Activated B cell treated with CpG ODN at 0.5 μM for 24 hours (primary cell): ENCODE measurements around the gene MAP3K14. TPM values are rescaled to one million over a fixed set of nuclear protein-coding genes. Genes with fewer than 3 reads are reported as not detected.

ENCODE experiments used
- ATAC-seq: fragments of 200-7000 bp; cut with Tn5 transposase; one replicate; pipeline ENCODE4 v1.10.0; 2021; ENCODE audit warnings: low read depth, mild to moderate bottlenecking, moderate library complexity
- CTCF ChIA-PET: fragments of 350-600 bp; sonication (Branson Sonifier 250); formaldehyde crosslinking; loops from one replicate; lab custom pipeline; 2021; ENCODE audit warnings: antibody characterized with exemption; lab: Charles Lee
- POLR2A ChIA-PET: fragments of 350-600 bp; sonication (Branson Sonifier 250); formaldehyde crosslinking; loops from one replicate; lab custom pipeline; 2021; ENCODE audit warnings: antibody characterized with exemption; lab: Charles Lee
- DNase-seq: peaks from one replicate; pipeline ENCODE4 v3.0.0; 2022
- H3K27ac Mint-ChIP-seq: one replicate; pipeline ENCODE4 v1.8.0; 2020; ENCODE audit warnings: mixed read lengths
- H3K27me3 Mint-ChIP-seq: one replicate; pipeline ENCODE4 v1.8.0; 2021; ENCODE audit warnings: mixed read lengths
- H3K36me3 Mint-ChIP-seq: one replicate; pipeline ENCODE4 v1.8.0; 2021; ENCODE audit warnings: low read depth, mixed read lengths
- H3K4me1 Mint-ChIP-seq: one replicate; pipeline ENCODE4 v1.8.0; 2021; ENCODE audit warnings: mixed read lengths
- H3K4me3 Mint-ChIP-seq: one replicate; pipeline ENCODE4 v1.8.0; 2020; ENCODE audit warnings: mild to moderate bottlenecking, mixed read lengths
- H3K9me3 Mint-ChIP-seq: one replicate; pipeline ENCODE4 v1.8.0; 2020; ENCODE audit warnings: mixed read lengths
- CTCF ChIP-seq: fragments of 200-600 bp; IDR thresholded peaks from one replicate; pipeline ENCODE4 v1.8.0; 2022; ENCODE audit warnings: antibody characterized with exemption, mild to moderate bottlenecking
- intact Hi-C: fragments of 100-400 bp; cut with micrococcal nuclease; formaldehyde crosslinking; loops from one replicate; pipeline ENCODE4 v1.15.1; 2024
- total RNA-seq: library from RNA; stranded (reverse); gene quantifications from 2 replicates; pipeline ENCODE4 v1.2.3, GENCODE V29; 2022

Gene MAP3K14
- total RNA-seq, 1 donor from 2014 or later = 88.6 TPM

GRCh38 chr17:45310380-45311324 lies 6.2 kb downstream of the MAP3K14 start:
- DNase-seq = no peak
- Mint-ChIP-seq H3K9me3 (no peaks in the 10 kb centered on the region), H3K36me3 (peaks cover 60% of the 10 kb centered on the region), H3K4me1 (peaks cover 97% of the 10 kb centered on the region), H3K27ac (peak overlapping the region; percentile 99), H3K4me3 (peak overlapping the region; percentile 70), H3K27me3 (no peaks in the 10 kb centered on the region)
- intact Hi-C loops = loop anchor here (10.0 kb wide), 1 partner anchor 966 kb away; the partner anchor contains the start of gene GRN
- ChIA-PET CTCF (interaction anchor here (1.4 to 3.4 kb wide), 5 partner anchors 10 to 92 kb away, joined by 6 to 38 read pairs (median 17); no protein-coding TSS in a partner anchor), POLR2A (interaction anchor here (0.5 to 9.5 kb wide), 9 partner anchors 7 to 156 kb away, joined by 3 to 436 read pairs (median 21); no protein-coding TSS in a partner anchor)
- no peak for TF ChIP-seq CTCF
- ATAC-seq = no peak

GRCh38 chr17:45309400-45309799 lies 7.4 kb downstream of the MAP3K14 start:
- ChIA-PET POLR2A (interaction anchor here (0.7 to 12.5 kb wide), 5 partner anchors 5 to 81 kb away, joined by 4 to 436 read pairs (median 41); partner anchors contain the start of gene MAP3K14), CTCF (interaction anchor here (1.2 to 2.8 kb wide), 3 partner anchors 14 to 32 kb away, joined by 4 to 18 read pairs (median 8); no protein-coding TSS in a partner anchor)
- Mint-ChIP-seq H3K27me3 (no peaks in the 10 kb centered on the region), H3K4me1 (peaks cover 92% of the 10 kb centered on the region), H3K4me3 (peak overlapping the region; percentile 32), H3K27ac (peak overlapping the region; percentile 100), H3K9me3 (no peaks in the 10 kb centered on the region), H3K36me3 (peaks cover 51% of the 10 kb centered on the region)
- intact Hi-C loops = no loop called here
- no peak for TF ChIP-seq CTCF
- no peak for DNase-seq
- ATAC-seq = no peak

- Mint-ChIP-seq H3K36me3 (peaks cover 55% of the 10 kb centered on the region), H3K9me3 (no peaks in the 10 kb centered on the region), H3K27me3 (no peaks in the 10 kb centered on the region), H3K4me1 (peaks cover 92% of the 10 kb centered on the region), H3K4me3 (peak overlapping the region; percentile 32), H3K27ac (peak overlapping the region; percentile 100)
- ChIA-PET POLR2A (interaction anchor here (1.2 to 12.5 kb wide), 6 partner anchors 5 to 86 kb away, joined by 4 to 436 read pairs (median 31); partner anchors contain the start of gene MAP3K14), CTCF (interaction anchor here (1.2 to 2.8 kb wide), 4 partner anchors 14 to 90 kb away, joined by 4 to 18 read pairs (median 8); no protein-coding TSS in a partner anchor)
- TF ChIP-seq CTCF = no peak
- ATAC-seq (no peak), DNase-seq (no peak)
- intact Hi-C loops = no loop called here
Observed at GRCh38 chr17:45308840-45309239, 8.0 kb downstream of the MAP3K14 start.

- H3K36me3 Mint-ChIP-seq = peaks cover 51% of the 10 kb centered on the region
- POLR2A ChIA-PET = interaction anchor here (0.6 to 12.5 kb wide), 15 partner anchors 6 to 247 kb away, joined by 3 to 436 read pairs (median 6); partner anchors contain the start of genes FMNL1, MAP3K14 and NMT1
- intact Hi-C loops = no loop called here
- peak overlapping the region; percentile 81 for H3K4me3 Mint-ChIP-seq
- TF ChIP-seq CTCF = no peak
- peak overlapping the region; percentile 100 for H3K27ac Mint-ChIP-seq
- peaks cover 93% of the 10 kb centered on the region for H3K4me1 Mint-ChIP-seq
- H3K9me3 Mint-ChIP-seq = no peaks in the 10 kb centered on the region
- DNase-seq (no peak), ATAC-seq (no peak)
- CTCF ChIA-PET = interaction anchor here (0.9 to 2.8 kb wide), 10 partner anchors 8 to 173 kb away, joined by 3 to 18 read pairs (median 6); partner anchors contain the start of genes ACBD4 and MAP3K14
- H3K27me3 Mint-ChIP-seq = no peaks in the 10 kb centered on the region
Observed at GRCh38 chr17:45308016-45308365, 8.8 kb downstream of the MAP3K14 start.
